IMR-90 (cell line): ENCODE results near the gene GAL3ST3. TPM values are rescaled to one million over a fixed set of nuclear protein-coding genes. Genes with fewer than 3 reads are reported as not detected.

Source experiments
- ATAC-seq: fragments of 200-7000 bp; cut with Tn5 transposase; 2 replicates; pipeline ENCODE4 v1.9.1; 2020; ENCODE audit warnings: low read depth, mild to moderate bottlenecking, moderate library complexity
- BruUV-seq: library from RNA; stranded (reverse); fragments of 400-500 nt; replicated peaks from 2 replicates; lab custom pipeline; 2021; lab: Mats Ljungman, UMichigan
- CTCF ChIA-PET: fragments of 300-600 bp; formaldehyde crosslinking; extraction: SDS; loops from one replicate; lab custom pipeline; 2021; ENCODE audit warnings: antibody characterized with exemption; lab: Yijun Ruan, JAX
- POLR2A ChIA-PET: fragments of 300-600 bp; sonication (Branson Sonifier 250); formaldehyde crosslinking; loops from one replicate; lab custom pipeline; 2022; ENCODE audit warnings: antibody characterized with exemption; ENCODE audit not compliant: unreplicated experiment; lab: Charles Lee
- DNase-seq: peaks from one replicate; pipeline ENCODE4 v3.0.0; 2013
- H2AFZ ChIP-seq: replicated peaks from 2 replicates; pipeline ENCODE3; 2013; ENCODE audit warnings: low read length, mild to moderate bottlenecking; ENCODE audit not compliant: poor library complexity
- H2AK5ac ChIP-seq: 2 replicates; pipeline ENCODE4 v1.6.1; 2013; ENCODE audit warnings: low read depth, low read length, inconsistent platforms
- H2AK9ac ChIP-seq: replicated peaks from 2 replicates; pipeline ENCODE3; 2013; ENCODE audit warnings: mild to moderate bottlenecking, low read depth, low read length, moderate library complexity; ENCODE audit not compliant: poor library complexity
- H2BK120ac ChIP-seq: 2 replicates; pipeline ENCODE4 v1.6.1; 2013; ENCODE audit warnings: low read depth, low read length, inconsistent platforms
- H2BK15ac ChIP-seq: 3 replicates; pipeline ENCODE4 v1.6.1; 2013; ENCODE audit warnings: low read depth, low read length, inconsistent platforms
- H2BK20ac ChIP-seq: 2 replicates; pipeline ENCODE4 v1.6.1; 2013; ENCODE audit warnings: low read depth, mild to moderate bottlenecking, inconsistent platforms, low read length, moderate library complexity
- H2BK5ac ChIP-seq: 2 replicates; pipeline ENCODE4 v1.6.1; 2013; ENCODE audit warnings: mild to moderate bottlenecking, low read depth, low read length, inconsistent platforms; ENCODE audit not compliant: poor library complexity, severe bottlenecking
- H3K14ac ChIP-seq: replicated peaks from 2 replicates; pipeline ENCODE4 v1.6.1; 2013; ENCODE audit warnings: low read depth, low read length, inconsistent platforms
- H3K18ac ChIP-seq: 2 replicates; pipeline ENCODE4 v1.6.1; 2013; ENCODE audit warnings: low read depth, low read length, control low read depth
- H3K23ac ChIP-seq: 2 replicates; pipeline ENCODE4 v1.6.1; 2013; ENCODE audit warnings: low read depth, low read length, inconsistent platforms
- H3K27ac ChIP-seq: 2 replicates; pipeline ENCODE4 v1.5.1; 2013; ENCODE audit warnings: mild to moderate bottlenecking, control low read depth, low read length; ENCODE audit not compliant: insufficient read depth
- H3K27me3 ChIP-seq: 2 replicates; pipeline ENCODE4 v1.6.1; 2013; ENCODE audit warnings: low read length; ENCODE audit not compliant: control insufficient read depth, insufficient read depth
- H3K36me3 ChIP-seq: 2 replicates; pipeline ENCODE4 v1.6.1; 2013; ENCODE audit warnings: low read length, mixed read lengths; ENCODE audit not compliant: control insufficient read depth, insufficient read depth
- H3K4ac ChIP-seq: 2 replicates; pipeline ENCODE4 v1.6.1; 2013; ENCODE audit warnings: low read depth, low read length, inconsistent platforms
- H3K4me1 ChIP-seq: 2 replicates; pipeline ENCODE4 v1.6.1; 2013; ENCODE audit warnings: low read length, mixed read lengths; ENCODE audit not compliant: control insufficient read depth, insufficient read depth
- H3K4me2 ChIP-seq: 2 replicates; pipeline ENCODE4 v1.6.1; 2013; ENCODE audit warnings: low read depth, mild to moderate bottlenecking, control low read depth, low read length, moderate library complexity
- H3K4me3 ChIP-seq: 2 replicates; pipeline ENCODE4 v1.5.1; 2013; ENCODE audit warnings: low read depth, mild to moderate bottlenecking, control low read depth, low read length, moderate library complexity; ENCODE audit not compliant: insufficient read depth
- H3K56ac ChIP-seq: 2 replicates; pipeline ENCODE4 v1.6.1; 2013; ENCODE audit warnings: low read length, inconsistent platforms; ENCODE audit not compliant: insufficient read depth; ENCODE audit errors: extremely low read depth
- H3K79me1 ChIP-seq, 2 experiments: 2 replicates each; pipeline ENCODE4 v1.6.1; 2013; ENCODE audit warnings: low read length in 2 of 2, inconsistent platforms in 1 of 2, low read depth in 1 of 2
- H3K9ac ChIP-seq: 2 replicates; pipeline ENCODE4 v1.6.1; 2013; ENCODE audit warnings: low read depth, low read length, control low read depth
- H3K9me1 ChIP-seq: 2 replicates; pipeline ENCODE4 v1.6.1; 2013; ENCODE audit warnings: low read length, inconsistent platforms; ENCODE audit not compliant: insufficient read depth
- H3K9me3 ChIP-seq: 2 replicates; pipeline ENCODE4 v1.6.1; 2013; ENCODE audit warnings: low read length; ENCODE audit not compliant: control insufficient read depth, insufficient read depth
- H4K20me1 ChIP-seq: 2 replicates; pipeline ENCODE4 v1.6.1; 2013; ENCODE audit warnings: low read length, inconsistent platforms; ENCODE audit not compliant: insufficient read depth
- H4K5ac ChIP-seq: 2 replicates; pipeline ENCODE4 v1.6.1; 2013; ENCODE audit warnings: mild to moderate bottlenecking, low read depth, low read length, control low read depth
- H4K8ac ChIP-seq, 2 experiments: 2 replicates each; pipeline ENCODE4 v1.6.1; 2013; ENCODE audit warnings: low read depth in 2 of 2, low read length in 2 of 2, control low read depth in 1 of 2, inconsistent platforms in 1 of 2
- H4K91ac ChIP-seq: 2 replicates; pipeline ENCODE4 v1.6.1; 2013; ENCODE audit warnings: low read depth, low read length, inconsistent platforms; ENCODE audit not compliant: insufficient read depth
- BHLHE40 ChIP-seq: fragments of 150-350 bp; IDR thresholded peaks from 2 replicates; pipeline ENCODE4 v1.6.1; 2016; ENCODE audit warnings: mild to moderate bottlenecking, low read depth, low read length
- CHD1 ChIP-seq: IDR thresholded peaks from 2 replicates; pipeline ENCODE4 v1.6.1; 2012; ENCODE audit warnings: low read depth, low read length, improper control_type of control experiment
- ELK1 ChIP-seq: fragments of 150-350 bp; IDR thresholded peaks from 2 replicates; pipeline ENCODE4 v1.6.1; 2016; ENCODE audit warnings: low read depth, mild to moderate bottlenecking, low read length, moderate library complexity, borderline replicate concordance
- MAZ ChIP-seq: IDR thresholded peaks from 2 replicates; pipeline ENCODE4 v1.6.1; 2012; ENCODE audit warnings: low read depth, mild to moderate bottlenecking, low read length, improper control_type of control experiment, moderate library complexity, borderline replicate concordance
- MXI1 ChIP-seq: IDR thresholded peaks from 2 replicates; pipeline ENCODE4 v1.6.1; 2012; ENCODE audit warnings: low read depth, mild to moderate bottlenecking, low read length, moderate library complexity, borderline replicate concordance
- NFE2L2 ChIP-seq: fragments of 150-350 bp; IDR thresholded peaks from 2 replicates; pipeline ENCODE4 v1.6.1; 2016; ENCODE audit warnings: low read depth, mild to moderate bottlenecking, low read length
- POLR2A ChIP-seq: IDR thresholded peaks from 2 replicates; pipeline ENCODE4 v1.6.1; 2012; ENCODE audit warnings: mild to moderate bottlenecking, low read depth, low read length
- RCOR1 ChIP-seq: IDR thresholded peaks from 2 replicates; pipeline ENCODE4 v1.6.1; 2012; ENCODE audit warnings: mild to moderate bottlenecking, low read length, improper control_type of control experiment; ENCODE audit not compliant: insufficient replicate concordance
- USF2 ChIP-seq: fragments of 150-350 bp; IDR thresholded peaks from 2 replicates; pipeline ENCODE4 v1.6.1; 2017; ENCODE audit warnings: mild to moderate bottlenecking, antibody characterized with exemption, low read length, low read depth
- WGBS, 2 experiments: methylation state at CpG; one replicate each; pipeline versions ENCODE4 v1.1.5 to v1.1.7; 2013; ENCODE audit warnings: missing lambda C conversion rate in 2 of 2; ENCODE audit not compliant: insufficient read length in 1 of 2; ENCODE audit errors: extremely low coverage in 2 of 2; 5-methylcytosine and 5-hydroxymethylcytosine counted together
- dilution Hi-C: fragments of 300-500 bp; cut with HindIII; formaldehyde crosslinking; loops from one replicate; pipeline ENCODE4 v1.14.3; 2018; ENCODE audit warnings: low sequenced_read_pairs; ENCODE audit not compliant: unreplicated experiment
- in situ Hi-C: fragments of 300-500 bp; cut with MboI; formaldehyde crosslinking; loops from 3 replicates; pipeline ENCODE4 v1.14.3; 2019; ENCODE audit warnings: low sequenced_read_pairs, inconsistent platforms, mixed read lengths
- intact Hi-C: fragments of 100-400 bp; cut with micrococcal nuclease; formaldehyde crosslinking; loops from 2 replicates; pipeline ENCODE4 v1.10.0; 2022
- polyA plus RNA-seq, 3 experiments: library from polyadenylated mRNA; depleted of rRNA; stranded (reverse); fragments of >200 nt; gene quantifications; 2 replicates each; pipeline ENCODE4 v1.2.3, GENCODE V29; 2012; ENCODE audit warnings: low replicate concordance in 1 of 3
- total RNA-seq: library from RNA; depleted of rRNA; stranded (reverse); fragments of >200 nt; gene quantifications from 2 replicates; pipeline ENCODE4 v1.2.3, GENCODE V29; 2012

Gene GAL3ST3
- total and polyA plus RNA-seq, 2 of the 4 experiments (the other 2 are of a cell fraction) = 0.19 TPM; not detected in 1

GRCh38 chr11:66001942-66002647, 46.9 kb downstream of the GAL3ST3 start, which contains the start of the genes BANF1 and EIF1AD:
BANF1 (plus strand) TSS chr11:66002503; CDS start chr11:66003251, 748 bp downstream.
EIF1AD (minus strand) TSS chr11:66002157; CDS start chr11:66000389, 1,768 bp downstream.
- Histone ChIP-seq H3K27ac (peak within 1 kb of the TSS; percentile 96), H2AK9ac (peak within 1 kb of the TSS; percentile 99), H3K27me3 (no peaks in the 10 kb centered on the region), H3K4ac (peak within 1 kb of the TSS; percentile 98), H3K4me2 (peak within 1 kb of the TSS; percentile 95), H3K4me1 (no peaks in the 10 kb centered on the region), H3K9me1 (0 out of 2 replicates have a peak, but pooled peaks cover 3% of the 10 kb centered on the region), H4K91ac (peak within 1 kb of the TSS; percentile 98), H2AK5ac (peak within 1 kb of the TSS; percentile 99), H3K79me1 (peaks cover 36 to 55% of the 10 kb centered on the region in 2 experiments), H3K23ac (peak within 1 kb of the TSS; percentile 97), H2BK15ac (peak within 1 kb of the TSS; percentile 91; the same call in 1 of the 3 replicates), H2BK20ac (peak within 1 kb of the TSS; percentile 76; the same call in 1 of the 2 replicates), H3K56ac (peak within 1 kb of the TSS; percentile 95), H4K5ac (peak within 1 kb of the TSS; percentile 97), H3K4me3 (peak within 1 kb of the TSS; percentile 71), H2AFZ (peak within 1 kb of the TSS; percentile 100), H2BK120ac (peak within 1 kb of the TSS; percentile 96), H3K9me3 (no peaks in the 10 kb centered on the region), H2BK5ac (peak within 1 kb of the TSS; percentile 98), H3K9ac (peak within 1 kb of the TSS; percentile 97), H4K20me1 (peaks cover 11% of the 10 kb centered on the region), H3K36me3 (peaks cover 36% of the 10 kb centered on the region), H3K18ac (peak within 1 kb of the TSS; percentile 87), H3K14ac (peak within 1 kb of the TSS; percentile 98), H4K8ac (peak within 1 kb of the TSS; percentile 77 to 100)
- ChIA-PET POLR2A (interaction anchor here (0.7 to 0.9 kb wide), 2 partner anchors 9 to 65 kb away, joined by 3 to 6 read pairs; partner anchors contain the start of gene CST6), CTCF (interaction anchor here (1.3 kb wide), 1 partner anchor 43 kb away, joined by 5 read pairs; no protein-coding TSS in a partner anchor)
- WGBS, 2 experiments = 0% methylated on average over 13 of the region's 55 CpGs; no CpG with 5 or more reads in 1 of the 2 experiments
- in situ Hi-C loops = no loop called here
- ATAC-seq = peak; percentile 90
- intact Hi-C loops = loop anchor here (2.0 kb wide), 1 partner anchor 43 kb away; no protein-coding TSS in a partner anchor
- dilution Hi-C loops = no loop called here
- peak; percentile 98 for DNase-seq
- TF ChIP-seq ELK1 (0 out of 2 replicates have a peak, but pooled peaks have one; percentile 27), NFE2L2 (no peak), POLR2A (peak; percentile 79), USF2 (0 out of 2 replicates have a peak, but pooled peaks have one; percentile 8), CHD1 (peak; percentile 31; the same call in 1 of the 2 replicates), BHLHE40 (peak; percentile 23; the same call in 1 of the 2 replicates), MAZ (peak; percentile 98), RCOR1 (no peak), MXI1 (peak; percentile 75; the same call in 1 of the 2 replicates)
- BruUV-seq = no TSS peak
